ENCODE results near the gene GGA2.
"Not testable (repeated sequence)": the region's sequence is repeated elsewhere in the genome, so short reads cannot be mapped to it uniquely, and the experiment has no call there.

The GGA2 gene

GRCh38 chr16:23523876-23524385 lies 13.6 kb upstream of the GGA2 start:
- no peak for DNase-seq (ENCODE audit: low read depth in 2 of 2)

GRCh38 chr16:23523321-23523720 lies 13.0 kb upstream of the GGA2 start:
- no peak for DNase-seq (ENCODE audit: low read depth in 2 of 2)

DNA sequence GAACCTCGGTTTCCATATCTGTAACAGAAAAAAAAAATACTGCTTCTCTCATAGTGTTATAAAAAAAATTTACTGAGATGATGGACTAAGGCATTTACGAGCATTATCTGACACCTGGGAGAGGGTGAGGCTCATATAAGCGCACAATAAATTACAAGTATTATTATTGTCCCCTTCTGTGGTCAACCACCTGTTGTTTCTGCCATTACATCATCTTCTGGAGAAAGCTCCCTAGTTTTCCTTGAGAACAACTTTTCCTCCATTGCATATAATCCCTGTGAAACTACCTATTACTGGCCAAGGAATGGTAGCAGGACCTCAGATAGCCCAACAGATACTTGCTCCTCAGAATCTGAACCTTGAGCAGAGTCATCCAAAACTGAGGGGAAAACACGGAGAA lies 11.7 kb upstream of the GGA2 start:
- DNase-seq (ENCODE audit: low read depth in 2 of 2) = no peak

DNA sequence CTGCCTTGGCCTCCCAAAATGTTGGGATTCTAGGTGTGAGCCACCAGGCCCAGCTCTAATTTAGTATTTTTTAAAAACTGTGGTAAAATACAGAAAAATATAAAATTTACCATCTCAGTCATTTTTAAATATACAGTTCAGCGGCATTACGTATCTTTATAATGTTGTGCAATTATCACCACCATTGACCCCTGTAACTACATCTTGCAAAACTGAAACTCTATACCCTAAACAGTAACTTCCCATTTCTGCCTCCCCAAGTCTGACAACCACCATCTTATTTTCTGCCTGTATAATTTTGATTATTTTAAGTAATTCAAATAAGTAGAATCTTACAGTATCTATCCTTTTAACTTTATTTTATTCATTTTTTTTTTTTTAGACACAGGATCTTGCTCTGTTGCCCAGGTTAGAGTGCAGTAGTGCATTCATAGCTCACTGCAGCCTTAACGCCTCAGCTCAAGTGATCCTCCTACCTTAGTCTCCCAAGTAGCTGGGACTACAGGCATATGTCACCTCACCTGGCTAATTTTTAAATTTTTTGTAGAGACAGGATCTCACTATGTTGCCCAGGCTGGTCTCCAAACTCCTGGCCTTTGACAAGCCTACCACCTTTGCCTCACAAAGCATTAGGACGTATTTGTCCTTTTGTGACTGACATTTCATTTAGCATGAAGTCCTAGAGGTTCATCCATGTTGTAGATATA lies 10.9 kb upstream of the GGA2 start:
- DNase-seq (ENCODE audit: low read depth in 2 of 2) = no peak

DNA sequence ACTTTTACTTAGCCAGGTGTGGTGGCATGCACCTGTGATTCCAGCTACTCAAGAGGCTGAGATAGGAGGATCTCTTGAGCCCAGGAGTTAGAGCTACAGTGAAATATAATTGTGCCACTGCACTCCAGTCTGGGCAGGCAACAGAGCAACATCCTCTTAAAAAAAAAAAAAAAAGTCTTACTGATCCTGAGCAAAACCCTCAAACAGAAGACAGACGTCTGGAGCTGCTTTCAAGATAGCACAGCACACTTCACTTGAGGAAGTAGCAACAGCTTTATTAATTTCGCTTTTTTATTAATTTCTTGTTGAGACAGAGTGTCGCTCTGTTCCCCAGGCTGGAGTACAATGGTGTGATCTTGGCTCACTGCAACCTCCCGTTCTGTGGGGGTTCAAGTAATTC lies 10.2 kb upstream of the GGA2 start:
- no peak for DNase-seq (ENCODE audit: low read depth in 2 of 2)

GRCh38 chr16:23519282-23519681 lies 9.0 kb upstream of the GGA2 start:
- no peak for DNase-seq (ENCODE audit: low read depth in 2 of 2)

- DNase-seq (ENCODE audit: low read depth in 2 of 2) = no peak
Measured at GRCh38 chr16:23518435-23518891, 8.2 kb upstream of the GGA2 start.

- DNase-seq (ENCODE audit: low read depth in 2 of 2) = no peak
Measured at GRCh38 chr16:23516366-23517137, 6.3 kb upstream of the GGA2 start.

DNA sequence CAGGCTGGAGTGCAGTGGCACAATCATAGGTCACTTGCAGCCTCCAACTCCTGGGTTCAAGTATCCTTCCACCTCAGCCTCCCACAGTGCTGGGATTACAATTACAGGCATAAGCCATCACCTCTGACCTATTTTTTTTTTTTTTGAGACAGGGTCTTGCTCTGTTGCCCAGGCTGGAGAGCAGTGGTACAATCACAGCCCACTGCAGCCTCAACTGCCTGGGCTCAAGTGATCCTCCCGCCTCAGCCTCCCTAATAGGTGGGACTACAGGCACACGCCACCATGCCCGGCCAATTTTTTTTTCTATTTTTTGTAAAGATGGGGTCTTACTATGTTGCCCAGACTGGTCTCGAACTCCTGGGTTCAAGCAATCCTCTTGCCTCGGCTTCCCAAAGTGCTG lies 5.6 kb upstream of the GGA2 start:
- DNase-seq (ENCODE audit: low read depth in 2 of 2) = no peak

DNA sequence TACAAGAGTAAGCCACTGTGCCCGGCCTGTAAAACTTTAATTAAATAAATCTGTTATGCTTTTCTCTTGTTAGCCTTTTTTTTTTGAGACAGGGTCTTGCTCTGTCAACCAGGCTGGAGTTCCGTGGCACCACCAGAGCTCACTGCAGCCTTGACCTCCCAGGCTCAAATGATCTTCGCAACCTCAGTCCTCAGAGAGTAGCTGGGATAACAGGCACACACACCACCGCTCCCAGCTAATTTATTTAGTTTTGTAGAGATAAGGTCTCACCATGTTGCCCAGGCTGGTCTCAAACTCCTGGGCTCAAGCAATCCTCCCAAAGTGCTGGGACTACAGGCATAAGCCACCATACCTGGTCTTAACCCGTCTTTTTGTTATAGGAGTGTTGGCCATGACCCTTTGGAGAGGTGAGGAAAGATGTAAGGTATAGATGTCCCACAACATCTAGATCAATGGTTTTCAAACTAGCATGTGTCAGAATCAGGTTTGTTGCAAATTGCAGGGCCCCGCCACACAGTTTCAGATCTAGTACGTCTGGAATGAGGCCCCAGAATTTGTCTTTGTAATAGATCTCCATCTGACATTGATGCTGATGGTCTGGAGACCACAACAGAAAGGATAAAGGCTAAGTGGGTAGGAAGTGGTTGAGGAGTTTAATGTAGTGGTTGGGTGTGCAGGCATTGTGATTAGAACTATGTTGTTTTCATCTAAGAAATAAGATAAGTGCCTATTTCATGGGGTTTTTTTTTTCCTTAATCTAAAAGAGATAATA lies 4.3 kb upstream of the GGA2 start:
- DNase-seq (ENCODE audit: low read depth in 2 of 2) = no peak

DNA sequence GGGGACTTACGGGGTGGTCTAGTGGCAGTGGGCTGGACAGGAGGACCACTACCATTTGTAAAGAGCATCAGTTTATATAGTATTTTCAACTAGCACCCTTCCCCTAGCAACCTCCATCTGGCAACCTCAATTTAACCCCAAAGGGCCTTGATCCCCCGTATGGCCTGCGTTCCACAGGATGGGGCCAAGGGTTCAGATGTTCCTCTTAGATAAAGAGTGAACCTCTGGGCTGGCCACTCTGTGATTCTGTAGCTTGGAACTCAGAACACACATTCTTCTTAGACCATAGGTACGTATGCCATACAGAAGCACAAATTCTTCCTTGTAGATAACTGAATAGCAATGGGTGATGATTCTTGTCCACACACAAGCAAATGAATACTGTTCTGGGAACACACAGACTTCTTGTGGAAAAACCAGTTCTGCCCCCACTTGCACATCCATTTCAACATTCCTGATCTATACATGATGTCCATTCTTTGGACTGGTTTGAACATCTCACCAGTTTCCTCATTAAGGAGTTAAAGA lies 1.9 kb upstream of the GGA2 start:
- no peak for DNase-seq (ENCODE audit: low read depth in 2 of 2)

DNA sequence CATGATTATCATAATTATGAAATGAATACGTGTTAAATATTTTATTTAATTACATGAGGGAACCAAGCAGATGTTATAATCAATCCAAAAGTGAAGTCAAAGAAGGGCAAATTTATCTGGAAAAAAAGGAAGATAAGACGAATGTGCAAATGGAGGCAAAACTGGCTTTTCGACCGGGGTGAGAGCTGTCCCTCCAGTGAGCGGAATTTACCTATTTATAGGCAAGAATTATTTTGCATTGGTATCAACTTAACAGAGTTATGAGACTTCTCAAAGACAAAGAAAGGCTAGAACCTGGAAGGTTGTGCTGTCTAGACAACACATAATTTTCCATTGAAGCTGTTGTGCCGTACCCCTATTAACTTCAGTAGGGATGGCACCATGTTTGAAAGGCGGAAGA lies 1.4 kb upstream of the GGA2 start:
- no peak for DNase-seq (ENCODE audit: low read depth in 2 of 2)

DNA sequence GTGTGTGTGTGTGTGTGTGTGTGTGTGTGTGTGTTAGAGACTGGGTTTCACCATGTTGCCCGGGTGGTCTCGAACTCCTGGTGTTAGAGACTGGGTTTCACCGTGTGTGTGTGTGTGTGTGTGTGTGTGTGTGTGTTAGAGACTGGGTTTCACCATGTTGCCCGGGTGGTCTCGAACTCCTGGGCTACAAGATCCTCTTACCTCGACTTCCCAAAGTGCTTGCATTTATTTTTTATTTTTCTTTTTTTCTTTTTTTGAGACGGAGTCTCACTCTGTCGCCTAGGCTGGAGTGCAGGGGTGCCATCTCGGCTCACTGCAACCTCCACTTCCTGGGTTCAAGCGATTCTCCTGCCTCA lies 599 bp upstream of the GGA2 start:
- DNase-seq (ENCODE audit: low read depth in 2 of 2) = not testable (repeated sequence)

DNA sequence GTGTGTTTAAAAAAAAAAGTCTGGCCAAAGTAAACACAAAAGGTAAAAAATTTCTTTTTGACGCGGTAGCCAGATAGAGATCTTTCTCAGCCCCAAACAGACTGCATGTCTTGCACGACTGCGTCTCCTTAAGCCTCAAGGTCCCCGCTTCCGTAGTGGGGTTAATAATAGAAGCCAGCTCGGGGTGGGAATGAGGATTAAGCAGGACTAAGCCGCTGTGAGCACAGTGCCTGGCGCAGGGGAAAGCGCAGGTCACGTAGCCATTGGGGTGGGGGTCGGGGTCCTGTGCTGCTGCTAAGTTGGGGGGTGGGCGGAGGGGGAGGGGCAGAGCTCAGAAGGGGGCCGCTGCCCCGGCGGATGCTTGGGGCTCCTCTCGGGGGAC lies 521 bp downstream of the GGA2 start:
- DNase-seq (ENCODE audit: low read depth in 2 of 2) = peak in 1 of 2 donors; percentile 5

- DNase-seq (ENCODE audit: low read depth in 2 of 2) = no peak
Measured at GRCh38 chr16:23509441-23509754, 896 bp downstream of the GGA2 start.

DNA sequence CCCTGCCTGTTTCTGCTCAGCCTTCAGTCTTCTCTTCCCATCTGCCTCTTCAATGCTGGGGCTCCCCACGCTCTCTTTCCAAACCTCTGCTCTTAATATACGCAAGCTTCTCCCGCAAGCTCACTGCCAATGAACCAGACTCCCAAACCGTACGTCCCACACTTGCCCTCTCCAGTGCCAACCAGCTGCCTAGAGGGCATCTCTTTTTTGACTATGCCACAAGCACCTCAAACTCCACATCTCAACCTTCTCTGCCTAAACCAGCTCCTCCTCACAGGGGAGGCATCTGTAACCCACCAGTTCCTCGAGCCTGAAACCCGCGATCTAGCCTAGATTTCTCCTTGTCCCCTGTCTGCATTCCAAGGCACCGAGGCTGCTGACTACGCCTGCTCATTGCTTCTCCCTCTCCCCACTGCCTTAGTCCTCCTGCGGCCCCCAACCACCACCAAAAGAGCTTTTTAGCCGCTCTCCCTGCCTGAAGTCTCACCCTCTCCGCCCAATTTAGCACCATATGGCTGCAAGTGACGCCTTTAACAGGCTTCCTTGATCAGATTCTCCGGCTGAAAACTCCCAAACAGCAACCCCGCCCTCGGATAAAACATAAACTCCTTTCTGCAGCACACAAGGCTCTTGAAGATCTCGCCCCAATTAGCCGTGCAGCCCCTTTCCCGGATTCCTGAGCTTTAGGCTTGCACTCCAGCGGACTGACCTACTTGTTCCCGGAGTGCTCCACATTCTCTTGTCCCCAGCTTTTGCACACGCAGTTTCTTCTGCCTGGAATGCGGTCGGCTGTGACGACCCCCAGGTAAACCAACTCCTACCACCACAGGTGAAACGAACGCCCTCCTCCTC lies 1.5 kb downstream of the GGA2 start:
- no peak for DNase-seq (ENCODE audit: low read depth in 2 of 2)

DNA sequence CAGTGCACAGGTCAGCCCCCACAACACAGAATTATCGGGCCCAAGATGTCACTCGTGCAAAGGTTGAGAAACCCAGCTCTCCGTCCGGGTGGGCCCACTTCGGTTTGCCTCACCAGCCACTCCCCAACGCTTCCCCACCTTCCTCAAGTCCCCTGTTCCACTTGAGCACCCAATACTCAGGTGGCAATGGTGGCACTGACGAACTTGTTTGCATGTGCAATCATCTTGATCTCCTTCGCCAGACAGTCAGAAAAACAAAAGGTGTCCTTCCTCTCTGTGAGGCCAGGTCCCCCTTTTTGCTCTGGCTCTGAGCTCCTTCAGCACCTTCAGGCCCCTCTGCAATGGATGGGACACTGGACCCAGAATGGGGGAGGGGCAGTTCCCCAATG lies 3.7 kb downstream of the GGA2 start:
- no peak for DNase-seq (ENCODE audit: low read depth in 2 of 2)

DNA sequence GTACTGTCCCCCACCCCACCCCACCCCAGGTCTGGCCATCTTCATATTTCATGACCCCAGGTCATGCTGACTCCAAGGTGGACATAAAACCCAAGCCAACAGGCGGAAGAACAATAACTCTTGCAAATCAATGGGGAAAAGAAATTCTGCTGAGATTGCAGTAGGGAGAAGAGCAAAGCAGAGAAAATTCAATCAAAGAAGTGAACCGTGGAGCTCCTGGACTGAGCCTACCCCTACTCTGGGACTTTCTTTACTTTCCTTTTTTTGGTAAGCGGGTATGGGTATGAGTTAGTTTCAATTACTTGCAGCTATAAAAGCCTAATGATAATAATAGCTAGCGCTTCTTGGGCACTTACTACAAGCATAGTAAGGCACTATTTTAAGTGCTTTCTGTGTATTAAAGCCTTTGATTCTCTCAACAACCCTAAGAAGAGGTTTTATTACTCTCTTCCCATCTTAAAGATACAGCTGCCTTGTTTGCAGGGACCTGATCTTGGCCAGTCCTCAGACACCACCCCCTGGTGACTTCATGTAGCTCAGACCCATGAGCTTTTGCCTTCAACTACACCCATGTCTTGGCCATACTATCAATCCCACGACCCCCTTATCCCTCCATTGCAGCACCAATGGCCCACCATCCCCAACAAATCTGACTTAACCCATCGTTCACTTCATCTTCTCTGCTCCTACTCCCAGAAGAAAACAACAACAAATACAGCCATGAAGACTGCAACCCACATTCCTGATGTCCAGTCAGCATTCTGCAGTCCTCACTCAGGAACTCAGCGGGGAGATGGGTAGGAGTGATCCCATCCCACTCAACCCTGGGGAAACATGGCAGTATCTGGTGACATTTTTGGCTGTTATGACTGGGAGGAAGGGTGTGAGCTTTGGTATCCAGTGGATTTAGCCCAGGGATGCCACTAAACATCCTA lies 4.4 kb downstream of the GGA2 start:
- no peak for DNase-seq (ENCODE audit: low read depth in 2 of 2)

DNA sequence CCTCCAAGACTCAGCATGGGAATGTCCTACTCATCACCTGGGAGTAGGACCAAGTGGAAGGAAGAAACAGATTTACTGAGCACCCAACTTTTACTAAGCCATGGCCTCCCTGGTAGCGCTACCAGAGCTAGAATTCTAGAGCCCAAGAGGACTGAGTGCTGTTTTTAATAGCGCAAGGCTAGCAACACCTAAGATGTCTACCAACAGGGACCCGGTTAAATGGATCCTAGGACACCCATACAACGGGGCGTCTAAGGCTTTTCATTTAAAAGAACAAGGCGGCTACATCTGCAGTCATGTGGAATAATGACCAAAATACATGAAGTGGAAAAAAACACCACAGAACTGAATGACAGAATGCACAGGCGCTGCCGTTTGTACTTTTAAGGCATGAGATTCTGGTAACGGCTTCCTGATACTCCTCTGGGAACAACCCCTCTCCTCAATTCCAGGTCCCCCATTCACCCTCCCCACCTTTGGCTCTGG lies 5.1 kb downstream of the GGA2 start:
- DNase-seq (ENCODE audit: low read depth in 2 of 2) = no peak

GRCh38 chr16:23504453-23505179 lies 5.7 kb downstream of the GGA2 start:
- peak; percentile 63 to 68 for DNase-seq (ENCODE audit: low read depth in 2 of 2)

Measured in stimulated activated CD8-positive, alpha-beta memory T cell treated with anti-CD3 and anti-CD28 coated beads, Interleukin-7, amount 100 ng/mL, for 4 hours (primary cell).